VCaP (cell line): ENCODE measurements around the gene COL4A3.

Experiments
- H3K27ac ChIP-seq: fragments of 450-650 bp; 2 replicates; pipeline ENCODE4 v1.5.1; 2017
- TF ChIP-seq, protein P1 (sequence below): fragments of 450-650 bp; conservative IDR thresholded peaks from 2 replicates; pipeline ENCODE4 v1.5.1; 2017; ENCODE audit warnings: mild to moderate bottlenecking, moderate library complexity

The COL4A3 gene

DNA sequence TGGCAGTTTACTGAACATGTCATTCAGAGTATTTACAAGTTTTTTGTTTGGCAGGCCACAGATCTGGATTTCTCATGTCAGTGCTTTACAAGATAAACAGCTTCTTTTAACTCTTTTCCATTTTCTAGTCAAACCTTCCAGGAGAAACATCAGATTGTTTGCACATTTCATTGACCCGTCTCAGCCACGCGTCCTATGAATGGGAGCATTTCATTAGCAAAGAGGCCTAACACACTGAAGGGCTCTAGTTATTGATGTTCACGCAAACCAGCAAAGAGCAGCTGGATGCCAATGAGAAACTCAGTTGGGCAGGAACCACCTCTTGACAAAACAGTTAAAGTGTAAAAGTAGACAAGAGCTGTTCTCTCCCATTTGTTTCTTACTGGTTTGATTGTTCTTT is 131.4 kb downstream of the COL4A3 start:
- H3K27ac ChIP-seq = no peak overlapping the region
- TF ChIP-seq, protein P1, sequence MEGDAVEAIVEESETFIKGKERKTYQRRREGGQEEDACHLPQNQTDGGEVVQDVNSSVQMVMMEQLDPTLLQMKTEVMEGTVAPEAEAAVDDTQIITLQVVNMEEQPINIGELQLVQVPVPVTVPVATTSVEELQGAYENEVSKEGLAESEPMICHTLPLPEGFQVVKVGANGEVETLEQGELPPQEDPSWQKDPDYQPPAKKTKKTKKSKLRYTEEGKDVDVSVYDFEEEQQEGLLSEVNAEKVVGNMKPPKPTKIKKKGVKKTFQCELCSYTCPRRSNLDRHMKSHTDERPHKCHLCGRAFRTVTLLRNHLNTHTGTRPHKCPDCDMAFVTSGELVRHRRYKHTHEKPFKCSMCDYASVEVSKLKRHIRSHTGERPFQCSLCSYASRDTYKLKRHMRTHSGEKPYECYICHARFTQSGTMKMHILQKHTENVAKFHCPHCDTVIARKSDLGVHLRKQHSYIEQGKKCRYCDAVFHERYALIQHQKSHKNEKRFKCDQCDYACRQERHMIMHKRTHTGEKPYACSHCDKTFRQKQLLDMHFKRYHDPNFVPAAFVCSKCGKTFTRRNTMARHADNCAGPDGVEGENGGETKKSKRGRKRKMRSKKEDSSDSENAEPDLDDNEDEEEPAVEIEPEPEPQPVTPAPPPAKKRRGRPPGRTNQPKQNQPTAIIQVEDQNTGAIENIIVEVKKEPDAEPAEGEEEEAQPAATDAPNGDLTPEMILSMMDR = no peak

DNA sequence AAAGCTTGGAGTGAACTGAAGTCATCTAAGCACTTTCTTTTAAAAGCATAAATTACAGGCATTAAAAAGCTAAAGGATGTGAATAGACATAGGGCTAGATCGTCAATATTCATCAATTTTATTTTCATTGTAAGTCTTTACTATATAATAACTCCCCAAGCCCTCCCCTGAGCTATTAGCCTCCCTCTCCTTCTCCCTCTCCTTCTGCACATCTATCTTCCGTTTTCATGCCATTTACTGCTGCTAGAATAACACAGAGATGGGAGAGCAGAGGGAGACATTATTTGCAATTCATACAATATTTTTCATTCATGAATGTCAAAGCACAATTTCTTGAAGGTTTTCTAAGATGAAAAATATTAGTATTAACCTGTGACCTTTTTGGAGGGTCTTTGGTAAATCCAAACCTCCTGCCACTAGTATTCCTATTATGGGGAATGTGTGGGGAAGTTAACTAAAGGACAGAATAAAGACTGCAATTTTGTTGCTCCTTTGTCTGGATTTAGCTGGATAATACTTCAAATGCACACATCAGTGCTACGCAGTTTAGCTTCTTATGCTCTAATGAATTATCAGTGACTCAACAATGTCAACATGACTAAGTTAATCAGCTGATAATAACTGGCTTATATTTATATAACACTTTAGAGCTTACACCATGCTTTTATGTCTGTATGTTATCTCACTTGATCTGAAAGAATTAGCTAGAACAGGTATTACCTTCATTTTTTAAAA is 132.4 kb downstream of the COL4A3 start:
- TF ChIP-seq, protein P1 = no peak

DNA sequence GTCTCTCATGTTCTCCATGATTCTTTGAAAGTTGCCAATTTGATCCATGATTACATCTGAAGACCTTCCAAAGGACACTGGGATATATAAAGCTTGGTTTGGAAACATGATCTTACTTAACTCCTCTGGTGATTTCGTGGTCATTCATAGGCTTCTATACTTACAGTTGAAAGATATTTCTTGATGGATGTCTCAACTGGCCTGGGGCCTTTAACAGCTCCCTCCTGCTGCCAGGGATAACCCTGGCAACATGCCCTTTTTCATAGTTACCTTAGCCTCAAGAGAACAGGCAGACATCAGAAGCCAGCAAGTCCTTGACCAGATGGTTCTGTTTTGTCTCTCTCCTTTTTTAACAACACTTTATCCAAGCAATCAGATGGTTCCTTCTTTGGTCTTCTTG is 137.1 kb downstream of the COL4A3 start:
- H3K27ac ChIP-seq = no peak overlapping the region
- TF ChIP-seq, protein P1 = no peak

More for the DNA sequence above, 132.4 kb downstream of the COL4A3 start:
- H3K27ac ChIP-seq = no peak overlapping the region

DNA sequence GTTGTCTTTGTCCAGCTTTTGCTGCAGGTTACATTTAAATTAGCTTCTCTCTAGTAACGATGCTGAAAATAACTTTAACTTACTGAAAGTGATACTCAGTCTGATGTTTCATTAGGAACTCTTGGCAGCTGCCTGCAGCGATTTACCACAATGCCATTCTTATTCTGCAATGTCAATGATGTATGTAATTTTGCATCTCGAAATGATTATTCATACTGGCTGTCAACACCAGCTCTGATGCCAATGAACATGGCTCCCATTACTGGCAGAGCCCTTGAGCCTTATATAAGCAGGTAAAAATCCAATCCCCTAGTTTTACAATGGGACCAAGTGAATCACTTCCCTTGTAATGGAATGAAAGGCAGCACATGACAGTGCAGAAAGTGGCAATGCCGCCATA is 144.4 kb downstream of the COL4A3 start:
- H3K27ac ChIP-seq = no peak overlapping the region
- TF ChIP-seq, protein P1 = no peak

DNA sequence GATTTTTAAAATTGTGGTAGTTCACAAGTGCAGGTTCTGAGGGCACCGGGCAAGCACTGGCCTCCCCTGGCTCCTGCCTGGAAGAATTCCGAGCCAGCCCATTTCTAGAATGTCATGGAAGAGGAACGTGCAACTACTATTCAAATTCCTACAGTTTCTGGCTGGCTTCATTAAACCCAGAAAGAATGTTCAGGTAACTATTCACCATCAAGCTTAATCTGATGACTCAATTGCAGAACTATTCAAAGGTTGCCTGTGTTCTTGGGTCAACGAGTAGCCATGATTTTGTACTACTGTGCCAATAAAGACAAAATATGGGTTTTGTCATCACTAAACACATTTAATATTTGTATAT is 146.3 kb downstream of the COL4A3 start:
- TF ChIP-seq, protein P1 = no peak
- H3K27ac ChIP-seq = no peak overlapping the region

DNA sequence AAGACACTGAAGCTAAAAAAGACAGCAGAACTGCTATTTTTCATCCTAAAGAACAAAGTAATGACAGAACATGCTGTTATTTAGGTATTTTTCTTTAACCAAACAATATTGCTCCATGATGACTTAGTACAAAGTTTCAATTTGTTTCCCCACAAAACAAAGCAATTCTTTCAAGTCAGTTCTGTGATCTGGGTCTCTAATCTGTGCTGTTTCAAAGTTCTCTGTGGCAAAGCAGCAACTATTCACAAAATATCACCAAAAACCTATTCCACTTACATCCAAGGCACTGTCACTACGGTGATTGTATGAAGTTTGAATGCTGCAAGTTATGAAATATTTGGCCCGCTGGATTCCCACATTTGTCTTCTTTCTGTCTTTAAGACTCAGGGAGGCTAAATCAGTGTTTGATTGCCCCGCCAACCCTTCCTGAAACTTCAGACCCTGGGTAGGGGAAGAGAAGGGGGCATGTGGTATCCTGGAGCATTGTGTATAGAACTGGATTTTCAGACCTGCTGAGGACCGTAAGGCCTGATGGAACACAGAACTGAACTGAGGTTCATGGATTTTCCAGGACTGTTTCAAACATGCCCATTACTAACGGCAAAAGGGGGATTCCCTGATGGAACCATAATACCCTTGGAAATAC is 147.6 kb downstream of the COL4A3 start:
- TF ChIP-seq, protein P1 = no peak

DNA sequence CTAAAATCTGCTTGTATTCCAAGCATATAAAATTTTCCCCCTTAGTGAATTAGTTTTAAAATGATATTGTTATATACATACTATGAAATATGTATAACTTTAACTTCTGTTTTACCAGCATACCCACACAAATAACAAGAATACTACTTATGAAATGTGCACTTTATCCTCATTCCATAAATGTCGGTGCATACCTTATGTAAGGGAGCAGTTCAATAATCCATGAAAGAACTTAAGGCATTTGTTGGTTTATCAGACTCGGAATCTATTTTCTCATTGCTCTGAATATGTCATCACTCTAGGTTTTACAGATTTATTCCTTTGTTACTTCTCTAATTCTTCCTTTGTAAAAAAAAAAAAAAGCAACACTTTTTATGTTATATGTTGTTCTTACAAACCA is 148.2 kb downstream of the COL4A3 start:
- TF ChIP-seq, protein P1 = no peak
- H3K27ac ChIP-seq = no peak overlapping the region

More for the DNA sequence above, 147.6 kb downstream of the COL4A3 start:
- no peak overlapping the region for H3K27ac ChIP-seq
